ENCODE data around the gene SUN5. TPM values are rescaled to one million over a fixed set of nuclear protein-coding genes. Genes with fewer than 3 reads are reported as not detected.
"Not testable (repeated sequence)": the region's sequence is repeated elsewhere in the genome, so short reads cannot be mapped to it uniquely, and the experiment has no call there.

Gene SUN5, protein sequence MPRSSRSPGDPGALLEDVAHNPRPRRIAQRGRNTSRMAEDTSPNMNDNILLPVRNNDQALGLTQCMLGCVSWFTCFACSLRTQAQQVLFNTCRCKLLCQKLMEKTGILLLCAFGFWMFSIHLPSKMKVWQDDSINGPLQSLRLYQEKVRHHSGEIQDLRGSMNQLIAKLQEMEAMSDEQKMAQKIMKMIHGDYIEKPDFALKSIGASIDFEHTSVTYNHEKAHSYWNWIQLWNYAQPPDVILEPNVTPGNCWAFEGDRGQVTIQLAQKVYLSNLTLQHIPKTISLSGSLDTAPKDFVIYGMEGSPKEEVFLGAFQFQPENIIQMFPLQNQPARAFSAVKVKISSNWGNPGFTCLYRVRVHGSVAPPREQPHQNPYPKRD
- total RNA-seq: not detected

DNA sequence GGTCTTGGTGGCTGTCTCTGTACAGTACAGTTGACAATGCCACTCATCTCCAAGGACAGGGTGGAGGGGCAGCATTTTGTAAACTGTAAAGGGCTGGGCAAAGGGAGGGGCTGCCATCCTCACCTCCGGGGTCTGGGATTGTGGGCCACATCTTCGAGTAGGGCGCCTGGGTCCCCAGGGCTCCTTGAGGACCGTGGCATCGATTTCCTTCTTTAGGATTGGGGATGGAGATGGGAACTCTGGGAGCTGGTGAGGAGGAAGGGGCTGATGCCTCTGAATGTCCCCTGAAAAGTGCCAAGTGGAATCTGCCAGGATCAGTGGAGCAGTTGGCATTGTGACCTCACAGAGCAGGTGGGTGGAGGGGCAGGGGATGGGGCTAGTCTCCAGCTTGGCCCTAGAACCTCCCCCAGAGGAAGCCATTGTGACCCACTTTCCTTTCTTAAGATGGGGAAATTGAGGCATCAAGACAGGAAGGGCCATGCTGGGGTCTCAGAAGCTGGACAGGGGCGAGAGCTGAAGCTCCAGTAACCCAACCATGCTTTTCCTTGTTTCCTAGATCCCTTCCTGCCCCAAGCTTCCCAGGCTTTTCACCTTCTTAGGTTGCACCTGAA lies at the start of gene SUN5:
Gene SUN5, minus strand, starts transcription at position 293 of the 611 bp plus-strand sequence. Its CDS starts 93 bp downstream, at position 200.
- H3K36me3 Mint-ChIP-seq (ENCODE audit: low read depth): no peaks in the 10 kb centered on the region
- CTCF ChIA-PET: interaction anchor here (0.9 to 3.0 kb wide), 30 partner anchors 10 to 295 kb away, joined by 3 to 34 read pairs (median 4); no protein-coding TSS in a partner anchor
- no peak within 1 kb of the TSS for H3K27ac Mint-ChIP-seq
- DNase-seq (no peak), ATAC-seq (no peak)
- peaks cover 12% of the 10 kb centered on the region for H3K4me1 Mint-ChIP-seq (ENCODE audit: low read depth)
- peaks cover 3% of the 10 kb centered on the region for H3K9me3 Mint-ChIP-seq
- TF ChIP-seq, protein P1, sequence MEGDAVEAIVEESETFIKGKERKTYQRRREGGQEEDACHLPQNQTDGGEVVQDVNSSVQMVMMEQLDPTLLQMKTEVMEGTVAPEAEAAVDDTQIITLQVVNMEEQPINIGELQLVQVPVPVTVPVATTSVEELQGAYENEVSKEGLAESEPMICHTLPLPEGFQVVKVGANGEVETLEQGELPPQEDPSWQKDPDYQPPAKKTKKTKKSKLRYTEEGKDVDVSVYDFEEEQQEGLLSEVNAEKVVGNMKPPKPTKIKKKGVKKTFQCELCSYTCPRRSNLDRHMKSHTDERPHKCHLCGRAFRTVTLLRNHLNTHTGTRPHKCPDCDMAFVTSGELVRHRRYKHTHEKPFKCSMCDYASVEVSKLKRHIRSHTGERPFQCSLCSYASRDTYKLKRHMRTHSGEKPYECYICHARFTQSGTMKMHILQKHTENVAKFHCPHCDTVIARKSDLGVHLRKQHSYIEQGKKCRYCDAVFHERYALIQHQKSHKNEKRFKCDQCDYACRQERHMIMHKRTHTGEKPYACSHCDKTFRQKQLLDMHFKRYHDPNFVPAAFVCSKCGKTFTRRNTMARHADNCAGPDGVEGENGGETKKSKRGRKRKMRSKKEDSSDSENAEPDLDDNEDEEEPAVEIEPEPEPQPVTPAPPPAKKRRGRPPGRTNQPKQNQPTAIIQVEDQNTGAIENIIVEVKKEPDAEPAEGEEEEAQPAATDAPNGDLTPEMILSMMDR (IDR thresholded peaks at IDR 0.05): no peak
- no peak within 1 kb of the TSS for H3K4me3 Mint-ChIP-seq
- no peaks in the 10 kb centered on the region for H3K27me3 Mint-ChIP-seq
- POLR2A ChIA-PET: interaction anchor here (0.8 to 0.9 kb wide), 2 partner anchors 9 to 37 kb away, joined by 3 to 4 read pairs; no protein-coding TSS in a partner anchor
- intact Hi-C loops (cut with micrococcal nuclease): loop anchor here (2.0 kb wide), 1 partner anchor 101 kb away; no protein-coding TSS in a partner anchor

DNA sequence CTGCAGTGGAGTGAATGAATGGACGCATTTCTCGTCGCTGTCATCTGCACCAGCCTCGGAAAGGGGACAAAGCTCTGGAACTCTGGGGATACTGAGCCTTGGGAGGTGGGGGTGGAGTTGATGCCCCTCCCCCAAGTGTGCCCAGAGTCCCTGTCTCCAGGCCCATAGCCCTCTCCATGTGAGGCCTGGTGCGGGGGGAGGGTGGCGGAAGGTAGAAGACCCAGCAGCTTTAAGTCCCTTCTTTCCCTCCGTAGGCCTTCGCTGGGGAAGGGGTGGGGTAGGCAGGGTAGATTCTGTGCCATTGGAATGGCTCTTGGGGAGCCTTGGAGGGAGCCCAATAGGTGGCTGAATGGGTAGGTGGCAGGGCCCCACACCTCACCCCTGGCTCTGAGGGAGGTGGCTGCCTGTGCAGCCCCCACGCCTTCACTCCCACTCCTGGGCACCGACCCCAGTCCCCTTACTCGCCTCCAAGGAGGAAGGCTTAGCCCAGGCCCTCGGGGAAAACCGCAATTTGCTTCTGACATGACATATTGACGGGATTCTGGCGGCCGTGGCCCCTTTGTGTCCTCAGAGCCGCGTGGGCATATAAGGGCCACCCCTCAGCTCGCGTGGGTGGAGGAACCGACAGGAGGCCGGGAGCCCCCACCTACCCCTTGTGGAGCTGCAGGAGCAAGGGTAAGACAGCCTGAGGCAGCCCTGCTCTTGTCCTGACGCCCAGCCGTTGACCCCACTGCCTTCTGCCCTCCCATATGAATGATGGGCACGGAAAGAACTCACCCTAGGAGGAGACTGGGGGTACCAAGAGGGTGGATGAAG lies 49.3 kb upstream of the SUN5 start, which contains the start of gene BPIFB3:
Gene BPIFB3, plus strand, starts transcription at position 613 of the 816 bp plus-strand sequence. CDS start 1,533 bp downstream, outside the sequence.
- no peak for DNase-seq
- ChIA-PET POLR2A (no interaction called here), CTCF (no interaction called here)
- intact Hi-C loops (cut with micrococcal nuclease): no loop called here
- no peaks in the 10 kb centered on the region for H3K4me1 Mint-ChIP-seq (ENCODE audit: low read depth)
- no peaks in the 10 kb centered on the region for H3K27me3 Mint-ChIP-seq
- H3K36me3 Mint-ChIP-seq (ENCODE audit: low read depth): no peaks in the 10 kb centered on the region
- TF ChIP-seq, protein P1 (IDR thresholded peaks at IDR 0.05): no peak
- no peak within 1 kb of the TSS for H3K27ac Mint-ChIP-seq
- no peak for ATAC-seq
- H3K4me3 Mint-ChIP-seq: no peak within 1 kb of the TSS
- no peaks in the 10 kb centered on the region for H3K9me3 Mint-ChIP-seq

DNA sequence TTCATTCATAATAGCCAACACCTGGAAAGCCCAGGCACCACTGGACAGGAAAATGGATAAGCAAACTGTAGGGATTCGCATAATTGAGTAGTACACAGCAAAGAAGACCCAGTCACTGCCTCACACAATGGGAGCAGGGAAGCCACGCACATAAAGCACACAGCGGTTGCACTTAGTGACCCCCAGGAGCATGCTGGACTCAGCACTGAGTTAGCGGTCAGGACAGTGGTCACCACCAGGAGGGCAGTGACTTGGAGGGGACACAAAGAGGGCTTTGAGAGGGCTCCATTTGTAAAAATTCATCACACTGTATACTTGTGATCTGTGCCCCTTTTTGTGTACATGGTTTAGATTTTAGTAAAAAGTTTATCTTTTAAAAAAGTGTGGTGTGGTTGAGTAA lies 47.1 kb upstream of the SUN5 start:
- ChIA-PET POLR2A (no interaction called here), CTCF (no interaction called here)
- TF ChIP-seq, protein P1 (IDR thresholded peaks at IDR 0.05): no peak
- DNase-seq (no peak), ATAC-seq (no peak)
- H3K4me3 Mint-ChIP-seq: no peak overlapping the region
- intact Hi-C loops (cut with micrococcal nuclease): no loop called here
- H3K36me3 Mint-ChIP-seq (ENCODE audit: low read depth): no peaks in the 10 kb centered on the region
- H3K27ac Mint-ChIP-seq: no peak overlapping the region
- H3K9me3 Mint-ChIP-seq: peaks cover 2% of the 10 kb centered on the region
- H3K4me1 Mint-ChIP-seq (ENCODE audit: low read depth): no peaks in the 10 kb centered on the region
- no peaks in the 10 kb centered on the region for H3K27me3 Mint-ChIP-seq

DNA sequence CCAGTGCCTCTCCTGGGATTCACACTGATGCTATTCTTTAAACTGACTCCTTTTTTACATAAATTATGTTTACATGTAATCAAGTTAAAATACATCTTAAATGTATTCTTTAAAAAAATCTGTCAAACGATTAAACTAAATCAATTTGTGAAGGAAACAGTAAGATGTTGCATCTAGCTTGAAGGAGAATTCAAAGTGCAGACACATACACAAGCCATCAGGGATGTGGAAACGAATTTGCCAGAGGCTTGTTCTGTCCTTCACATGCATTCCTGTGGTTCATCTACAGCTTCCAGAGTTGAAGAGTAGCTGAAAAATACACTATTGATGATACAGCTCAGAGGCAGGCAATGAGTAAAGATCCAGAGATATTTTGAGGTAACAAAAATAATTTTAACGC lies 42.2 kb upstream of the SUN5 start:
- intact Hi-C loops (cut with micrococcal nuclease): no loop called here
- Mint-ChIP-seq H3K4me1 (ENCODE audit: low read depth) (no peaks in the 10 kb centered on the region), H3K36me3 (ENCODE audit: low read depth) (no peaks in the 10 kb centered on the region), H3K27me3 (no peaks in the 10 kb centered on the region), H3K9me3 (peaks cover 14% of the 10 kb centered on the region), H3K4me3 (no peak overlapping the region), H3K27ac (no peak overlapping the region)
- TF ChIP-seq, protein P1 (IDR thresholded peaks at IDR 0.05): no peak
- ChIA-PET POLR2A (no interaction called here), CTCF (no interaction called here)
- DNase-seq (no peak), ATAC-seq (no peak)

DNA sequence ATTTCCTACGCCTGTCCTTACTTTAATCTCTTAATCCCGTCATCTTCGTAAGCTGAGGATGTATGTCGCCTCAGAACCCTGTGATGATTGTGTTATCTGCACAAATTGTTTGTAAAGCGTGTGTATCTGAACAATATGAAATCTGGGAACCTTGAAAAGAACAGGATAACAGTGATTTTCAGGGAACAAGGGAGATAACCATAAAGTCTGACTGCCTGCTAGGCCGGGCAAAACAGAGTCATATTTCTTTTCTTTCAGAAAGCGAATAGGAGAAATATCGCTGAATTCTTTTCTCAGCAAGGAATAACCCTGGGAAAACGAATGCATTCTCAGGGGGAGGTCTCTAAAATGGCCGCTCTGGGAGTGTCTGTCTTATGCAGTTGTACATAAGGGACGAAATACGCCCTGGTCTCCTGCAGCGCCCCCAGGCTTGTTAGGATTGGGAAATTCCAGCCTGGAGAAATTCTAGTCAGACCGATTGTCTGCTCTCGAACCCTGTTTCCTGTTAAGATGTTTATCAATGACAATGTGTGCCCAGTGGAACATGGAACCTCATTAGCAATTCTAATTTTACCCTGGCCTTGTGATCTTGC lies 41.0 kb upstream of the SUN5 start:
- intact Hi-C loops (cut with micrococcal nuclease); H3K27me3 Mint-ChIP-seq; H3K36me3 Mint-ChIP-seq (ENCODE audit: low read depth); DNase-seq; H3K4me3 Mint-ChIP-seq; POLR2A ChIA-PET; CTCF ChIA-PET; H3K4me1 Mint-ChIP-seq (ENCODE audit: low read depth); ATAC-seq; H3K27ac Mint-ChIP-seq: not testable (repeated sequence)
- H3K9me3 Mint-ChIP-seq: peaks cover 14% of the 10 kb centered on the region

Measured in activated CD8-positive, alpha-beta T cell treated with anti-CD3 and anti-CD28 coated beads for 36 hours (primary cell).